NCI-H460 (cell line): Measurements from ENCODE around the gene RALGAPA2. TPM values are rescaled to one million over a fixed set of nuclear protein-coding genes. Genes with fewer than 3 reads are reported as not detected.
A peak's percentile ranks its signal among the peaks of the same experiment; 100 is the strongest.
"Not testable (repeated sequence)": the region's sequence is repeated elsewhere in the genome, so short reads cannot be mapped to it uniquely, and the experiment has no call there.

Experiments used
- DNase-seq: peaks from one replicate; pipeline ENCODE4 v3.0.0-alpha.2; 2016; ENCODE audit warnings: low read depth; ENCODE audit errors: extremely low read depth
- small RNA-seq, 2 experiments: library from RNA; depleted of rRNA; stranded (forward); fragments of <200 nt; gene quantifications; one replicate each; pipeline ENCODE3, GENCODE V24; 2014
- total RNA-seq: library from RNA; depleted of rRNA; stranded (reverse); fragments of >200 nt; shearing (Covaris generic); gene quantifications from 2 replicates; pipeline ENCODE4 v1.2.3, GENCODE V29; 2014

Gene RALGAPA2
- total RNA-seq, 1 experiment from 2014 or later = 9.2 TPM

- no peak for DNase-seq
These were observed 349.5 kb downstream of the RALGAPA2 start for GRCh38 chr20:20362774-20363433.

- peak; percentile 49 for DNase-seq
These were observed 352.0 kb downstream of the RALGAPA2 start for GRCh38 chr20:20360464-20360863.

GRCh38 chr20:20359628-20360027 lies 352.8 kb downstream of the RALGAPA2 start:
- no peak for DNase-seq

DNA sequence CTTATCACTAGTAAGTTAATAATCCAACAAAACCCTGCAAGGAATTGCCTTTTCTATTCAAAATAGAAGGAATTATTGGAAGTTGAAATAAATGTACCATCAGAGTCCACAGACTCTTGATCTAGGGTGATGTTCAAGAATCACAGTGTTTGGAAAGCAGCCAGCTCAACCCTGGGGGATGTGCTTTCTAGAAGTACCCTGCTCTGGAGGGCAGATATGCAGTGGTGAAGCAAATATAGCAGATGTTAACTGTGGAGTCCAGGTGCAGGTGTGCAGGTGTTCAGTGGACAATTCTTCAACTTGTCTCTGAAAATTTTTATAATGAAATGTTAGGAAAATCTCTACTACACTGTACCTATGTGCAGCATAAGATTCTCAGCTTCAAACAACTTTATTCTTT lies 353.6 kb downstream of the RALGAPA2 start:
- DNase-seq = no peak

DNA sequence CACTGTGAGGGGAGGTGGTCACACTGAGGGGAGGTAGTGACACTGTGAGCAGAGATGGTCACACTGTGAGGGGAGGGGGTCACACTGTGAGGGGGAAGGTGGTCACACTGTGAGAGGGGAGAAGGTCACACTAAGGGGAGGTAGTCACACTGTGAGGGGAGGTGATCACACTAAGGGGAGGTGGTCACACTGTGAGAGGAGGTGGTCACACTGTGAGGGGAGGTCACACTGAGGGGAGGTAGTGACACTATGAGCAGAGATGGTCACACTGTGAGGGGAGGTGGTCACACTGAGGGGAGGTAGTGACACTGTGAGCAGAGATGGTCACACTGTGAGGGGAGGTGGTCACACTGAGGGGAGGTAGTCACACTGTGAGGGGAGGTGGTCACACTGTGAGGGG lies 356.9 kb downstream of the RALGAPA2 start:
- DNase-seq = not testable (repeated sequence)

GRCh38 chr20:20353576-20353975 lies 358.9 kb downstream of the RALGAPA2 start:
- no peak for DNase-seq

GRCh38 chr20:20344476-20344875 lies 368.0 kb downstream of the RALGAPA2 start:
- DNase-seq = no peak

GRCh38 chr20:20343932-20344331 lies 368.5 kb downstream of the RALGAPA2 start:
- DNase-seq = no peak

Small RNA genes within 50 kb of the gene (small RNA-seq; reads per million reads assigned to genes)
- 0 reads per million in 2 experiments for gene EIF4E2P1
- gene RN7SL607P = 0 to 0.18 reads per million in 2 experiments
